GM23338 (cell line): ENCODE data around the gene CCDC43. TPM values are rescaled to one million over a fixed set of nuclear protein-coding genes. Genes with fewer than 3 reads are reported as not detected.
A peak's percentile ranks its signal among the peaks of the same experiment; 100 is the strongest.

Experiments
- ATAC-seq: fragments of 200-7000 bp; cut with Tn5 transposase; 3 replicates; pipeline ENCODE4 v1.9.1; 2020
- DNase-seq: peaks from one replicate; pipeline ENCODE4 v3.0.0-alpha.2; 2015; ENCODE audit warnings: low spot score
- H2AFZ ChIP-seq: fragments of 200-600 bp; sonication (generic); 2 replicates; pipeline ENCODE4 v1.8.0; 2016; ENCODE audit warnings: antibody characterized with exemption, mild to moderate bottlenecking, moderate library complexity
- H3F3A ChIP-seq: fragments of 200-600 bp; sonication (generic); replicated peaks from 2 replicates; pipeline ENCODE4 v1.8.0; 2017; ENCODE audit warnings: antibody characterized with exemption, mixed run types, low read depth
- H3K27ac ChIP-seq: fragments of 200-600 bp; sonication (generic); 2 replicates; pipeline ENCODE4 v1.6.1; 2016; ENCODE audit warnings: low read depth
- H3K27me3 ChIP-seq: fragments of 200-600 bp; sonication (generic); 2 replicates; pipeline ENCODE4 v1.8.0; 2016; ENCODE audit warnings: mild to moderate bottlenecking, mixed run types, moderate library complexity; ENCODE audit not compliant: insufficient read depth
- H3K36me3 ChIP-seq: fragments of 200-600 bp; sonication (generic); 2 replicates; pipeline ENCODE4 v1.8.0; 2016; ENCODE audit warnings: mild to moderate bottlenecking; ENCODE audit not compliant: insufficient read depth
- H3K4me1 ChIP-seq: fragments of 200-600 bp; sonication (generic); 2 replicates; pipeline ENCODE4 v1.8.0; 2016; ENCODE audit warnings: mild to moderate bottlenecking, moderate library complexity; ENCODE audit not compliant: insufficient read depth
- H3K4me2 ChIP-seq: fragments of 200-600 bp; sonication (generic); 2 replicates; pipeline ENCODE4 v1.7.1; 2017; ENCODE audit warnings: mixed run types
- H3K4me3 ChIP-seq: fragments of 200-600 bp; sonication (generic); 2 replicates; pipeline ENCODE4 v1.6.1; 2016; ENCODE audit warnings: mixed run types
- H3K79me2 ChIP-seq: fragments of 200-600 bp; sonication (generic); replicated peaks from 2 replicates; pipeline ENCODE4 v1.8.0; 2017; ENCODE audit warnings: mild to moderate bottlenecking; ENCODE audit not compliant: insufficient read depth
- H3K9me2 ChIP-seq: fragments of 200-600 bp; sonication (generic); 2 replicates; pipeline ENCODE4 v1.8.0; 2017; ENCODE audit not compliant: insufficient read depth
- H4K20me1 ChIP-seq: fragments of 200-600 bp; sonication (generic); replicated peaks from 2 replicates; pipeline ENCODE4 v1.8.0; 2017; ENCODE audit warnings: mild to moderate bottlenecking; ENCODE audit not compliant: insufficient read depth
- H3K27ac Mint-ChIP-seq: 2 replicates; pipeline ENCODE4 v1.8.0; 2020; ENCODE audit warnings: inconsistent platforms, mild to moderate bottlenecking, moderate library complexity, mixed read lengths
- H3K27me3 Mint-ChIP-seq: 3 replicates; pipeline ENCODE4 v1.8.0; 2022; ENCODE audit warnings: low read depth, mild to moderate bottlenecking, moderate library complexity, mixed read lengths, inconsistent platforms; ENCODE audit not compliant: insufficient read depth, poor library complexity
- H3K36me3 Mint-ChIP-seq: 3 replicates; pipeline ENCODE4 v1.8.0; 2021; ENCODE audit warnings: low read depth, mild to moderate bottlenecking, inconsistent platforms, moderate library complexity, mixed read lengths
- H3K4me1 Mint-ChIP-seq: 3 replicates; pipeline ENCODE4 v1.8.0; 2020; ENCODE audit warnings: mild to moderate bottlenecking, inconsistent platforms, mixed read lengths
- H3K4me3 Mint-ChIP-seq: 3 replicates; pipeline ENCODE4 v1.8.0; 2021; ENCODE audit warnings: moderate library complexity, mild to moderate bottlenecking, inconsistent platforms, mixed read lengths
- H3K9me3 Mint-ChIP-seq: 3 replicates; pipeline ENCODE4 v1.8.0; 2020; ENCODE audit warnings: moderate library complexity, mild to moderate bottlenecking, inconsistent platforms, mixed read lengths
- CREB1 ChIP-seq: fragments of 250-450 bp; sonication (Bioruptor Pico); IDR thresholded peaks from 2 replicates; pipeline ENCODE4 v1.5.0; 2020; ENCODE audit warnings: low read depth, mild to moderate bottlenecking, moderate library complexity
- EZH2 ChIP-seq: fragments of 200-600 bp; sonication (generic); IDR thresholded peaks from one replicate; pipeline ENCODE4 v1.8.0; 2017; ENCODE audit warnings: antibody characterized with exemption, mild to moderate bottlenecking, low read depth; ENCODE audit not compliant: unreplicated experiment
- JUNB ChIP-seq: IDR thresholded peaks from one replicate; pipeline ENCODE4 v1.6.1; 2016; ENCODE audit warnings: antibody characterized with exemption; ENCODE audit not compliant: unreplicated experiment
- NANOG ChIP-seq: IDR thresholded peaks from 2 replicates; pipeline ENCODE4 v1.6.1; 2016; ENCODE audit warnings: antibody characterized with exemption, borderline replicate concordance
- POLR2AphosphoS5 ChIP-seq: IDR thresholded peaks from 2 replicates; pipeline ENCODE4 v1.6.1; 2016; ENCODE audit warnings: antibody characterized with exemption, low read depth
- STAT1 ChIP-seq: IDR thresholded peaks from one replicate; pipeline ENCODE4 v1.6.1; 2016; ENCODE audit warnings: antibody characterized with exemption; ENCODE audit not compliant: unreplicated experiment
- ZNF114 ChIP-seq: fragments of 250-450 bp; sonication (Bioruptor Pico); IDR thresholded peaks from 2 replicates; pipeline ENCODE4 v1.5.0; 2020; ENCODE audit warnings: mild to moderate bottlenecking, moderate library complexity
- ZNF331 ChIP-seq: fragments of 250-450 bp; sonication (Bioruptor Pico); IDR thresholded peaks from 2 replicates; pipeline ENCODE4 v1.5.0; 2020; ENCODE audit warnings: low read depth, mild to moderate bottlenecking, moderate library complexity
- polyA plus RNA-seq: library from polyadenylated mRNA; unstranded; fragments of >200 nt; fragmentation: Nextera tagmentation; extraction: Ambion mirVana; gene quantifications from 2 replicates; pipeline ENCODE4 v1.2.1, GENCODE V29; 2016
- total RNA-seq: library from RNA; depleted of rRNA; stranded (reverse); fragments of >200 nt; shearing (Covaris generic); gene quantifications from 2 replicates; pipeline ENCODE4 v1.2.3, GENCODE V29; 2014
- TF ChIP-seq, protein P1 (sequence below): IDR thresholded peaks from 2 replicates; pipeline ENCODE4 v1.6.1; 2016; ENCODE audit warnings: antibody characterized with exemption
- TF ChIP-seq, protein P2 (sequence below): fragments of 250-450 bp; sonication (Bioruptor Pico); IDR thresholded peaks from 2 replicates; pipeline ENCODE4 v1.5.0; 2020; ENCODE audit warnings: mild to moderate bottlenecking, moderate library complexity
- TF ChIP-seq, protein P3 (sequence below), 2 experiments: fragments of 200-600 bp in 1 of 2; sonication (generic) in 1 of 2; conservative IDR thresholded peaks; 2 replicates each; pipeline versions ENCODE4 v1.5.1 to v1.6.1; 2016 to 2017; ENCODE audit warnings: antibody characterized with exemption in 2 of 2, low read depth in 2 of 2, mild to moderate bottlenecking in 2 of 2, moderate library complexity in 1 of 2

CCDC43 gene
- total and polyA plus RNA-seq, 2 experiments from 2014 or later = 29.8 to 55.3 TPM

DNA sequence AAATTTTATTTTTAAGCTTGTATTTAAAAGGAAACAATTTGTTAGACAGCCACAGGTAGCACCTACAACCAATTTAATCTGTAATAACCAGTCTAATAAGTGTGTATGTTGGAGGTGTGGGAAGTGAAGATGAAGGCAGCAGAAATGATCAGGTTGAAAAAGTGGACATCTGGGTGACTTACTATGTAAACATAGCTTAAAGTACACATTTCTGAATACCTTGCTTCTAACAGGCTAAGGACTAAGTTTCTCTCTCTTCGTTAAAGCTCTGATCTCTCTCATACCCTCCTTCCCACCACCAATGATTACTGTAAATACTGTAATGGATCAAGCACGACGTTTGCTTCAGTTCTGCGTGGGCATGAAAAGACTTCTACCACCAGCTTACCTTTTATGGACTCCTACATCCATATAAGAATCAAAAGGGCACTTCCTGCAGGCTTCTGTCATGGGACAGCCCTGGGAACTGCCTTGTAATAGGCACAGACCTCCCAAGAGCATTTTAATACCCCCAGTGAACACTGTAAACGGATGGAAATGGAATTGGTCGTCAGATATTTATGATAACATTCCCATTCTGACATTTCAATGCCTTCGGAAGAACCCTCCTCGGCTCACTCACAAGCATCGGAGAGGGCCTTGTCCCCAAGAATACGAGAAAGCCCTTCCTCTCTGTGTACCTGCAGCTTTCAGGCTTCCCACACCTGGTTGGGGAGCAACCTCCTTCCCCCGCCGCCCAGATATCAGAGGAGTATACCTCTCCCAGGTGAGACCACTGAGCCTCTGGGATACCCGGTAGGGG, 700 bp downstream of the CCDC43 start (continued):
- TF ChIP-seq ZNF331 = no peak
- no peak for TF ChIP-seq POLR2AphosphoS5
- no peak for TF ChIP-seq CREB1 (CRISPR knock-in tag)
- TF ChIP-seq JUNB = no peak

DNA sequence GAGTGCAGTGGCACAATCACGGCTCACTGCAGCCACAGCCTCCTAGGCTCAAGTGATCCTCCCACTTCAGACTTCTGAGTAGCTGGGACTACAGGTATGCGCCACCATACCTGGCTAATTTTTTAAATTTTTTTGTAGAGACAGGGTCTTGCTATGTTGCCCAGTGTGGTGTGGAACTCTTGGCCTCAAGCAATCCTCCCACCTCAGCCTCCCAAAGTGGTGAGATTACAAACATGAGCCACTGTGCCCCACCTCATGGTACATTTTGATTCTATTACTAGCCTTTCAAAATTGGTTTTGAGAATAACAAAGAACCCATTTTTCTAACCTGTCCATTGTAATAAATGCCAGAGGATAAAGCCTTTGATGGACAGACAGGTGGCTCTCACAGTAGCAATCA, 1.4 kb downstream of the CCDC43 start:
- H3K4me3 Mint-ChIP-seq = peak overlapping the region; percentile 98
- peaks cover 3% of the 10 kb centered on the region; the same call in 1 of the 2 replicates for H3K4me1 ChIP-seq
- H3K27me3 ChIP-seq = no peaks in the 10 kb centered on the region
- H4K20me1 ChIP-seq = no peaks in the 10 kb centered on the region
- H3K36me3 ChIP-seq = no peaks in the 10 kb centered on the region
- H3F3A ChIP-seq = no peaks in the 10 kb centered on the region; the same call in 1 of the 2 replicates
- H2AFZ ChIP-seq = no peak overlapping the region
- peaks cover 8% of the 10 kb centered on the region; the same call in 2 of the 3 replicates for H3K36me3 Mint-ChIP-seq
- peak overlapping the region; percentile 97 for H3K4me3 ChIP-seq
- H3K4me1 Mint-ChIP-seq = peaks cover 7% of the 10 kb centered on the region
- DNase-seq (no peak), ATAC-seq (no peak)
- peaks cover 9% of the 10 kb centered on the region for H3K27me3 Mint-ChIP-seq
- no peak overlapping the region for H3K27ac ChIP-seq
- no peak overlapping the region for H3K27ac Mint-ChIP-seq
- TF ChIP-seq ZNF331 (no peak), STAT1 (no peak), EZH2 (no peak), CREB1 (CRISPR knock-in tag) (no peak), JUNB (no peak), NANOG (no peak), ZNF114 (CRISPR knock-in tag) (no peak)
- TF ChIP-seq, protein P1, sequence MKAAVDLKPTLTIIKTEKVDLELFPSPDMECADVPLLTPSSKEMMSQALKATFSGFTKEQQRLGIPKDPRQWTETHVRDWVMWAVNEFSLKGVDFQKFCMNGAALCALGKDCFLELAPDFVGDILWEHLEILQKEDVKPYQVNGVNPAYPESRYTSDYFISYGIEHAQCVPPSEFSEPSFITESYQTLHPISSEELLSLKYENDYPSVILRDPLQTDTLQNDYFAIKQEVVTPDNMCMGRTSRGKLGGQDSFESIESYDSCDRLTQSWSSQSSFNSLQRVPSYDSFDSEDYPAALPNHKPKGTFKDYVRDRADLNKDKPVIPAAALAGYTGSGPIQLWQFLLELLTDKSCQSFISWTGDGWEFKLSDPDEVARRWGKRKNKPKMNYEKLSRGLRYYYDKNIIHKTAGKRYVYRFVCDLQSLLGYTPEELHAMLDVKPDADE = no peak
- TF ChIP-seq, protein P2, sequence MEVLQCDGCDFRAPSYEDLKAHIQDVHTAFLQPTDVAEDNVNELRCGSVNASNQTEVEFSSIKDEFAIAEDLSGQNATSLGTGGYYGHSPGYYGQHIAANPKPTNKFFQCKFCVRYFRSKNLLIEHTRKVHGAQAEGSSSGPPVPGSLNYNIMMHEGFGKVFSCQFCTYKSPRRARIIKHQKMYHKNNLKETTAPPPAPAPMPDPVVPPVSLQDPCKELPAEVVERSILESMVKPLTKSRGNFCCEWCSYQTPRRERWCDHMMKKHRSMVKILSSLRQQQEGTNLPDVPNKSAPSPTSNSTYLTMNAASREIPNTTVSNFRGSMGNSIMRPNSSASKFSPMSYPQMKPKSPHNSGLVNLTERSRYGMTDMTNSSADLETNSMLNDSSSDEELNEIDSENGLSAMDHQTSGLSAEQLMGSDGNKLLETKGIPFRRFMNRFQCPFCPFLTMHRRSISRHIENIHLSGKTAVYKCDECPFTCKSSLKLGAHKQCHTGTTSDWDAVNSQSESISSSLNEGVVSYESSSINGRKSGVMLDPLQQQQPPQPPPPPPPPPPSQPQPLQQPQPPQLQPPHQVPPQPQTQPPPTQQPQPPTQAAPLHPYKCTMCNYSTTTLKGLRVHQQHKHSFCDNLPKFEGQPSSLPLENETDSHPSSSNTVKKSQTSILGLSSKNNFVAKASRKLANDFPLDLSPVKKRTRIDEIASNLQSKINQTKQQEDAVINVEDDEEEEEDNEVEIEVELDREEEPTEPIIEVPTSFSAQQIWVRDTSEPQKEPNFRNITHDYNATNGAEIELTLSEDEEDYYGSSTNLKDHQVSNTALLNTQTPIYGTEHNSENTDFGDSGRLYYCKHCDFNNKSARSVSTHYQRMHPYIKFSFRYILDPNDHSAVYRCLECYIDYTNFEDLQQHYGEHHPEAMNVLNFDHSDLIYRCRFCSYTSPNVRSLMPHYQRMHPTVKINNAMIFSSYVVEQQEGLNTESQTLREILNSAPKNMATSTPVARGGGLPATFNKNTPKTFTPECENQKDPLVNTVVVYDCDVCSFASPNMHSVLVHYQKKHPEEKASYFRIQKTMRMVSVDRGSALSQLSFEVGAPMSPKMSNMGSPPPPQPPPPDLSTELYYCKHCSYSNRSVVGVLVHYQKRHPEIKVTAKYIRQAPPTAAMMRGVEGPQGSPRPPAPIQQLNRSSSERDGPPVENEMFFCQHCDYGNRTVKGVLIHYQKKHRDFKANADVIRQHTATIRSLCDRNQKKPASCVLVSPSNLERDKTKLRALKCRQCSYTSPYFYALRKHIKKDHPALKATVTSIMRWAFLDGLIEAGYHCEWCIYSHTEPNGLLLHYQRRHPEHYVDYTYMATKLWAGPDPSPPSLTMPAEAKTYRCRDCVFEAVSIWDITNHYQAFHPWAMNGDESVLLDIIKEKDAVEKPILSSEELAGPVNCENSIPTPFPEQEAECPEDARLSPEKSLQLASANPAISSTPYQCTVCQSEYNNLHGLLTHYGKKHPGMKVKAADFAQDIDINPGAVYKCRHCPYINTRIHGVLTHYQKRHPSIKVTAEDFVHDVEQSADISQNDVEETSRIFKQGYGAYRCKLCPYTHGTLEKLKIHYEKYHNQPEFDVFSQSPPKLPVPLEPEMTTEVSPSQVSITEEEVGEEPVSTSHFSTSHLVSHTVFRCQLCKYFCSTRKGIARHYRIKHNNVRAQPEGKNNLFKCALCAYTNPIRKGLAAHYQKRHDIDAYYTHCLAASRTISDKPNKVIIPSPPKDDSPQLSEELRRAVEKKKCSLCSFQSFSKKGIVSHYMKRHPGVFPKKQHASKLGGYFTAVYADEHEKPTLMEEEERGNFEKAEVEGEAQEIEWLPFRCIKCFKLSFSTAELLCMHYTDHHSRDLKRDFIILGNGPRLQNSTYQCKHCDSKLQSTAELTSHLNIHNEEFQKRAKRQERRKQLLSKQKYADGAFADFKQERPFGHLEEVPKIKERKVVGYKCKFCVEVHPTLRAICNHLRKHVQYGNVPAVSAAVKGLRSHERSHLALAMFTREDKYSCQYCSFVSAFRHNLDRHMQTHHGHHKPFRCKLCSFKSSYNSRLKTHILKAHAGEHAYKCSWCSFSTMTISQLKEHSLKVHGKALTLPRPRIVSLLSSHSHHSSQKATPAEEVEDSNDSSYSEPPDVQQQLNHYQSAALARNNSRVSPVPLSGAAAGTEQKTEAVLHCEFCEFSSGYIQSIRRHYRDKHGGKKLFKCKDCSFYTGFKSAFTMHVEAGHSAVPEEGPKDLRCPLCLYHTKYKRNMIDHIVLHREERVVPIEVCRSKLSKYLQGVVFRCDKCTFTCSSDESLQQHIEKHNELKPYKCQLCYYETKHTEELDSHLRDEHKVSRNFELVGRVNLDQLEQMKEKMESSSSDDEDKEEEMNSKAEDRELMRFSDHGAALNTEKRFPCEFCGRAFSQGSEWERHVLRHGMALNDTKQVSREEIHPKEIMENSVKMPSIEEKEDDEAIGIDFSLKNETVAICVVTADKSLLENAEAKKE (CRISPR knock-in tag) = no peak
- TF ChIP-seq, protein P3, sequence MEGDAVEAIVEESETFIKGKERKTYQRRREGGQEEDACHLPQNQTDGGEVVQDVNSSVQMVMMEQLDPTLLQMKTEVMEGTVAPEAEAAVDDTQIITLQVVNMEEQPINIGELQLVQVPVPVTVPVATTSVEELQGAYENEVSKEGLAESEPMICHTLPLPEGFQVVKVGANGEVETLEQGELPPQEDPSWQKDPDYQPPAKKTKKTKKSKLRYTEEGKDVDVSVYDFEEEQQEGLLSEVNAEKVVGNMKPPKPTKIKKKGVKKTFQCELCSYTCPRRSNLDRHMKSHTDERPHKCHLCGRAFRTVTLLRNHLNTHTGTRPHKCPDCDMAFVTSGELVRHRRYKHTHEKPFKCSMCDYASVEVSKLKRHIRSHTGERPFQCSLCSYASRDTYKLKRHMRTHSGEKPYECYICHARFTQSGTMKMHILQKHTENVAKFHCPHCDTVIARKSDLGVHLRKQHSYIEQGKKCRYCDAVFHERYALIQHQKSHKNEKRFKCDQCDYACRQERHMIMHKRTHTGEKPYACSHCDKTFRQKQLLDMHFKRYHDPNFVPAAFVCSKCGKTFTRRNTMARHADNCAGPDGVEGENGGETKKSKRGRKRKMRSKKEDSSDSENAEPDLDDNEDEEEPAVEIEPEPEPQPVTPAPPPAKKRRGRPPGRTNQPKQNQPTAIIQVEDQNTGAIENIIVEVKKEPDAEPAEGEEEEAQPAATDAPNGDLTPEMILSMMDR (conservative IDR thresholded peaks at IDR 0.05; ENCODE audit: low read depth in 2 of 2) = no peak
- H3K79me2 ChIP-seq = peaks cover 27% of the 10 kb centered on the region
- no peaks in the 10 kb centered on the region for H3K9me2 ChIP-seq
- H3K9me3 Mint-ChIP-seq = no peaks in the 10 kb centered on the region
- H3K4me2 ChIP-seq = peak overlapping the region; percentile 96
